Sigmoid colon (tissue), 7 donors: ENCODE measurements around the gene ZFHX3. TPM values are rescaled to one million over a fixed set of nuclear protein-coding genes. Genes with fewer than 3 reads are reported as not detected.

ENCODE experiments used
- DNase-seq: peaks from one replicate; pipeline ENCODE4 v3.0.0-alpha.2; 2019
- H3K27ac ChIP-seq, 4 donors: fragments of 200-600 bp; sonication (generic); one replicate each; pipeline ENCODE4 v1.5.1; 2016 to 2019; ENCODE audit warnings: mild to moderate bottlenecking in 1 of 4
- H3K27me3 ChIP-seq, 3 donors: fragments of 200-600 bp; sonication (generic); one replicate each; pipeline ENCODE4 v1.5.1; 2019; ENCODE audit warnings: mild to moderate bottlenecking in 1 of 3
- H3K36me3 ChIP-seq, 4 donors: fragments of 200-600 bp; sonication (generic); one replicate each; pipeline ENCODE4 v1.5.1; 2016 to 2019
- H3K4me1 ChIP-seq, 4 donors: fragments of 200-600 bp; sonication (generic); one replicate each; pipeline ENCODE4 v1.5.1; 2017 to 2019
- H3K4me3 ChIP-seq, 4 donors: fragments of 200-600 bp; sonication (generic); one replicate each; pipeline ENCODE4 v1.5.1; 2017 to 2019; ENCODE audit warnings: mild to moderate bottlenecking in 2 of 4, moderate library complexity in 1 of 4
- H3K9me3 ChIP-seq, 4 donors: fragments of 200-600 bp in 3 of 4; sonication (generic) in 3 of 4; one replicate each; pipeline versions ENCODE4 v1.5.1 to v1.6.1; 2013 to 2019
- EP300 ChIP-seq, 4 donors: sonication (generic); formaldehyde crosslinking; IDR thresholded peaks; one replicate each; pipeline ENCODE4 v1.6.1; 2017; ENCODE audit warnings: antibody characterized with exemption in 4 of 4
- POLR2A ChIP-seq, 2 donors: fragments of 450-650 bp; IDR thresholded peaks; one replicate each; pipeline ENCODE4 v1.6.1; 2016; ENCODE audit warnings: antibody characterized with exemption in 2 of 2, mild to moderate bottlenecking in 2 of 2, moderate library complexity in 2 of 2
- POLR2AphosphoS5 ChIP-seq, 4 donors: sonication (generic); formaldehyde crosslinking; IDR thresholded peaks; one replicate each; pipeline ENCODE4 v1.6.1; 2017; ENCODE audit warnings: antibody characterized with exemption in 4 of 4
- WGBS, 2 donors: extraction: QIAGEN DNeasy Blood & Tissue Kit; methylation state at CpG; one replicate each; pipeline ENCODE4 v1.1.7; 2013; 5-methylcytosine and 5-hydroxymethylcytosine counted together
- intact Hi-C: fragments of 100-400 bp; cut with DNase I; formaldehyde crosslinking; loops from one replicate; pipeline ENCODE4 v1.15.1; 2023
- polyA plus RNA-seq, 3 donors: library from polyadenylated mRNA; stranded (reverse); fragments of 200-250 nt; gene quantifications; one replicate each; pipeline ENCODE4 v1.2.3, GENCODE V29; 2013
- total RNA-seq, 4 donors: library from RNA; depleted of rRNA; stranded (reverse); fragments of >200 nt; gene quantifications; one replicate each; pipeline ENCODE4 v1.1.0, GENCODE V29; 2016
- TF ChIP-seq, protein P1 (sequence below), 4 experiments: fragments of 450-650 bp in 3 of 4; fragments of 200-600 bp in 1 of 4; IDR thresholded peaks; one replicate each; pipeline ENCODE4 v1.5.1; 2016 to 2019; ENCODE audit warnings: antibody characterized with exemption in 4 of 4, mild to moderate bottlenecking in 3 of 4, moderate library complexity in 2 of 4
- donor health status: healthy with polysubstance abuse.
- donor health status: Bipolar disorder and iron deficiency.
- donor health status: healthy.

Gene ZFHX3
- total and polyA plus RNA-seq, 7 donors: 0.69 to 38.8 (median 17.8) TPM

DNA sequence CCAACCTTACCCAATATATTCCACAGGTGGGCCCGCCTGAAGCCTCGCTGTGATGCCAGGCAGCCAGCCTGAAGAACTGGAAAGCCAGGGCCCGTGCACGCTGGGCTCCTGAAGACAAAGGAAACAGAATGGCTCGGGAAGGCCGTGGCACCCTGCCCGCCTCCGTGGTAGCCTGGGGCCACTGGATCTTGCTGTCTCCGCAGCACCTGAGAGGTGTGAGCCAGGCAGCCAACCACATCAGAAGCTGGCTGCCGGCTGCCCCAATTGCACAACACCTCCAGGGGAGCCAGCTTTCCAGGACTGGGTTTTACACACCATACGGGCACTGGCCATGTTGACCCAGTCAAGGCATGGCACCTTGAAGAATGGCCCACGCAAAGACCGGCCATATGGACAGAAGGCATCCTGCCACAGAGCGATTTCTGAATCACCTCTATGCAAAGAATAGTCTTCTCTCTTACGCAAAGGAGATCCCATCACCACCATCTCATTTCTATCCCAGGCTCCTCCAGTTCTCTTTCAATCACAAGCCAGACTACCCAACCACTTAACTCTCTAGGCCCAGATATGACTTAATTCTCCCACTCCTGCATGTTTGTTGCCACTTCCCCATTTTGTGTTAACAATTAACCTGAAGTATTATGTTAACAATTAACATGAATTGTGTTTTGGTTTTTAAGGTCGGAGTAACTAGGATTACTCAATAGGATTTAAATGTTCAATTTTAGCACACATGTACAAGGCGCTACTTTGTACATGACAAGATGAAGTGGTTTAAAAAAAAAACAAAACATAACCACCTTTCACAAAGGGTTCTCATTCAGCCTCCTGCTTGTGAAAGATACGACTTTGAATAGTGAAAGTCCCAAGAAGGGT lies 32.1 kb downstream of the ZFHX3 start:
- Histone ChIP-seq H3K27me3 (no peaks in the 10 kb centered on the region), H3K36me3 (no peaks in the 10 kb centered on the region), H3K4me3 (no peak overlapping the region), H3K27ac (no peak overlapping the region), H3K9me3 (no peaks in the 10 kb centered on the region), H3K4me1 (peaks cover 0 to 61% (median 50%) of the 10 kb centered on the region in 4 donors)
- intact Hi-C loops: no loop called here
- DNase-seq: peak; percentile 64
- WGBS, 2 donors: 74 to 81% methylated on average over 18 of the region's 18 CpGs
- TF ChIP-seq, protein P1, sequence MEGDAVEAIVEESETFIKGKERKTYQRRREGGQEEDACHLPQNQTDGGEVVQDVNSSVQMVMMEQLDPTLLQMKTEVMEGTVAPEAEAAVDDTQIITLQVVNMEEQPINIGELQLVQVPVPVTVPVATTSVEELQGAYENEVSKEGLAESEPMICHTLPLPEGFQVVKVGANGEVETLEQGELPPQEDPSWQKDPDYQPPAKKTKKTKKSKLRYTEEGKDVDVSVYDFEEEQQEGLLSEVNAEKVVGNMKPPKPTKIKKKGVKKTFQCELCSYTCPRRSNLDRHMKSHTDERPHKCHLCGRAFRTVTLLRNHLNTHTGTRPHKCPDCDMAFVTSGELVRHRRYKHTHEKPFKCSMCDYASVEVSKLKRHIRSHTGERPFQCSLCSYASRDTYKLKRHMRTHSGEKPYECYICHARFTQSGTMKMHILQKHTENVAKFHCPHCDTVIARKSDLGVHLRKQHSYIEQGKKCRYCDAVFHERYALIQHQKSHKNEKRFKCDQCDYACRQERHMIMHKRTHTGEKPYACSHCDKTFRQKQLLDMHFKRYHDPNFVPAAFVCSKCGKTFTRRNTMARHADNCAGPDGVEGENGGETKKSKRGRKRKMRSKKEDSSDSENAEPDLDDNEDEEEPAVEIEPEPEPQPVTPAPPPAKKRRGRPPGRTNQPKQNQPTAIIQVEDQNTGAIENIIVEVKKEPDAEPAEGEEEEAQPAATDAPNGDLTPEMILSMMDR (IDR thresholded peaks at IDR 0.05): no peak
- TF ChIP-seq POLR2AphosphoS5 (IDR thresholded peaks at IDR 0.05) (no peak), EP300 (IDR thresholded peaks at IDR 0.05) (no peak), POLR2A (IDR thresholded peaks at IDR 0.05) (no peak)

DNA sequence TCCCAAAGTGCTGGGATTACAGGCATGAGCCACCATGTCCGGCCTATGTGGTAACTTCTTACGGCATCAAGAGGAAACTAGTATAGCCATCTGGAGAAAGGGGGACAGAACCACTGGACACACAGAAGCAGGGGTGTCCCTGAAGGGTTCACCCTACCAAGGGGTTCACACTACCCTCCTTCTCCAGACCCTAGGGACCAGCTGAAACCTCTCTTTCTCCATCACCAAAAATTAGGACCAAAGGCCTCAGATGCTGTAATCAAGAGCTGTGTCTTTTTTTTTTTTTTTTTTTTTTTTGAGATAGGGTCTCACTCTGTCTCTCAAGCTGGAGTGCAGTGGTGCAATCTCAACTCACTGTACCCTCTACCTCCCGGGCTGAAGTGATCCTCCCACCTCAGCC lies 33.2 kb downstream of the ZFHX3 start:
- H3K9me3 ChIP-seq: no peaks in the 10 kb centered on the region
- intact Hi-C loops: no loop called here
- 96% methylated on average over 3 of the region's 3 CpGs for WGBS, 2 donors
- H3K4me3 ChIP-seq: no peak overlapping the region
- H3K27me3 ChIP-seq: no peaks in the 10 kb centered on the region
- DNase-seq: peak; percentile 12
- H3K27ac ChIP-seq: no peak overlapping the region
- peaks cover 0 to 60% (median 44%) of the 10 kb centered on the region in 4 donors for H3K4me1 ChIP-seq
- no peaks in the 10 kb centered on the region for H3K36me3 ChIP-seq
- TF ChIP-seq POLR2AphosphoS5 (IDR thresholded peaks at IDR 0.05) (no peak), EP300 (IDR thresholded peaks at IDR 0.05) (no peak), POLR2A (IDR thresholded peaks at IDR 0.05) (no peak)
- TF ChIP-seq, protein P1 (IDR thresholded peaks at IDR 0.05): no peak

DNA sequence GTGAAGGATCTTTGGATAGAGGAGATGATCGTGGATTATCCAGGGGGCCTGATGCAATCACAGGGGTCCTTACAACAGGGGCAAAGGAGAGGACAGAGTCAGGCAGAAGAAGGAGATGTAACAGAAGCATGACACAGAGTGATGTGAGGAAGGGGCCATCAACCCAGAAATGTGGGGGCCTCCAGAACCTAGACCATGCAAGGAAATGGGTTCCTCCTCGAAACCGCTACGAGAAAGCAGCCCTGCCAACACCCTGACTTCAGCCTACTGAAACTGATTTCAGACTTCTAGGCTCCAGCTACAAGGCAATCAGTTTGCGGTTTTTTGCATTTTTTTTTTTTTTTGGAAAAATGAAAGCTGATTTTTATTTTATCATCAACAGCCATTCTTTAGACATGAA lies 34.0 kb downstream of the ZFHX3 start:
- intact Hi-C loops: no loop called here
- 97 to 99% methylated on average over 5 of the region's 5 CpGs for WGBS, 2 donors
- Histone ChIP-seq H3K4me1 (peaks cover 0 to 55% (median 36%) of the 10 kb centered on the region in 4 donors), H3K27me3 (no peaks in the 10 kb centered on the region), H3K4me3 (no peak overlapping the region), H3K27ac (no peak overlapping the region), H3K9me3 (no peaks in the 10 kb centered on the region), H3K36me3 (no peaks in the 10 kb centered on the region)
- peak; percentile 42 for DNase-seq
- TF ChIP-seq POLR2AphosphoS5 (IDR thresholded peaks at IDR 0.05) (no peak), POLR2A (IDR thresholded peaks at IDR 0.05) (no peak), EP300 (IDR thresholded peaks at IDR 0.05) (no peak)
- TF ChIP-seq, protein P1 (IDR thresholded peaks at IDR 0.05): no peak

DNA sequence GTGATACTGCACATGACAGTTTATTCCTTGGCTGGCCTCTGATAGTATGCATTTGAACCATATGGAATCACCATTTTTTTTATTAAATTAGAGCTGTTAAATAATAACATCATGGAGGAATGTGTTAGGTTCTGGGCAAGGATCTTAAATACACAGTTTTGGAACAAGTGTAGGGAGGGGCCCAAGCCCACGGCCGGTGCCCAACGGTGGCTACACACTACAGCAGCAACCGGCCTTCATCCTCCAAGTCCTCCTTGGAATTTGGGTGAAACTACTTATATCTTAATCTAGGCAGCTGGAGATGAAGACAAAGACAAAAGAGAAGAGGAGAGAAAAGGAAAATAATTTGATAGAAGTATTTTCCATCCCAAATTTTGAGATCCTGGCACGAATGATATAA lies 35.6 kb downstream of the ZFHX3 start:
- H3K27ac ChIP-seq: no peak overlapping the region
- peaks cover 0 to 44% (median 28%) of the 10 kb centered on the region in 4 donors for H3K4me1 ChIP-seq
- no peaks in the 10 kb centered on the region for H3K9me3 ChIP-seq
- no peaks in the 10 kb centered on the region for H3K27me3 ChIP-seq
- no peak for TF ChIP-seq EP300 (IDR thresholded peaks at IDR 0.05)
- TF ChIP-seq POLR2A (IDR thresholded peaks at IDR 0.05): no peak
- TF ChIP-seq, protein P1 (IDR thresholded peaks at IDR 0.05): no peak
- TF ChIP-seq POLR2AphosphoS5 (IDR thresholded peaks at IDR 0.05): no peak
- WGBS, 2 donors: 96% methylated on average over 5 of the region's 5 CpGs
- no peaks in the 10 kb centered on the region for H3K36me3 ChIP-seq
- peak; percentile 32 for DNase-seq
- intact Hi-C loops: no loop called here
- H3K4me3 ChIP-seq: no peak overlapping the region
